ENCODE results near the gene SGO2.

SGO2 gene

GRCh38 chr2:200585730-200586643 is 60.0 kb downstream of the SGO2 start, which contains the start of gene AOX1:
AOX1 (plus strand) TSS chr2:200586014; CDS start chr2:200586109, 95 bp downstream.
- TF ChIP-seq POLR2A (IDR thresholded peaks at IDR 0.05; ENCODE audit: low read depth, low read length) = no peak
- TF ChIP-seq TAF1 (IDR thresholded peaks at IDR 0.05; ENCODE audit: borderline replicate concordance, low read depth, low read length) = no peak
- no peak for TF ChIP-seq POLR2AphosphoS5 (IDR thresholded peaks at IDR 0.05; ENCODE audit: low read depth, low read length)
- DNase-seq (ENCODE audit: insufficient read length) (peak; percentile 19), FAIRE-seq (no peak)

- TF ChIP-seq POLR2A (IDR thresholded peaks at IDR 0.05; ENCODE audit: low read depth, low read length) = no peak
- TF ChIP-seq POLR2AphosphoS5 (IDR thresholded peaks at IDR 0.05; ENCODE audit: low read depth, low read length) = no peak
- no peak for TF ChIP-seq TAF1 (IDR thresholded peaks at IDR 0.05; ENCODE audit: borderline replicate concordance, low read depth, low read length)
- DNase-seq (ENCODE audit: insufficient read length) (no peak), FAIRE-seq (no peak)
Observed at GRCh38 chr2:200586644-200586975, 60.6 kb downstream of the SGO2 start.

DNA sequence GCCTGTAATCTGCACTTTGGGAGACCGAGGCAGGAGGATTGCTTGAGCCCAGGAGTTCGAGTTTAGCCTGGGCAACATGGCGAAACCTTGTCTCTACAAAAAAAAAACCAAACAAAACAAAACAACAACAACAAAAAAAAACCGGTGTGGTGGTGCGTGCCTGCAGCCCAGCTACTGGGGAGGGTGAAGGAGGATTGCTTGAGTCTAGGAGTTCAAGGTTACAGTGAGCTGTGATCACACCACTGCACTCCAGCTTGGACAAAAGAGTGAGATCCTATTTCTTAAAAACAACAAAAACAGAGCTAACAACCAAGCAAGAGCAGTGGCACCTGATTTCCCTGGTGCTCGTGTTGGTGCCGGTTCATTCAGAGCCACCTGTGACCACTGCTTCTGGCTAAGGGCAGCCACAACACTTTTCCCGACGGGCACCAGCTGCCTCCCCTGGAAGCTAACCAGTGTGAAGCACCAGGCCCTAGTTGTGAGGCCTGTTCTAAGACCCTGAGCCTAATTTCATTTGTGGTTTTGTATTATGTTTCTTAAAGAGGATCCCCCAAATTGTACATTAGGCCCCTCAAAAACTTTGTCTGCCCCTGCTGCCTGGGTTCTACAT is 61.1 kb downstream of the SGO2 start:
- DNase-seq (ENCODE audit: insufficient read length) (no peak), FAIRE-seq (no peak)
- no peak for TF ChIP-seq POLR2A (IDR thresholded peaks at IDR 0.05; ENCODE audit: low read depth, low read length)
- no peak for TF ChIP-seq POLR2AphosphoS5 (IDR thresholded peaks at IDR 0.05; ENCODE audit: low read depth, low read length)
- TF ChIP-seq TAF1 (IDR thresholded peaks at IDR 0.05; ENCODE audit: borderline replicate concordance, low read depth, low read length) = no peak

- no peak for FAIRE-seq
- TF ChIP-seq POLR2AphosphoS5 (IDR thresholded peaks at IDR 0.05; ENCODE audit: low read depth, low read length) (no peak), POLR2A (IDR thresholded peaks at IDR 0.05; ENCODE audit: low read depth, low read length) (no peak), TAF1 (IDR thresholded peaks at IDR 0.05; ENCODE audit: borderline replicate concordance, low read depth, low read length) (no peak)
- DNase-seq (ENCODE audit: insufficient read length) = no peak
Observed at GRCh38 chr2:200588076-200588678, 62.2 kb downstream of the SGO2 start.

DNA sequence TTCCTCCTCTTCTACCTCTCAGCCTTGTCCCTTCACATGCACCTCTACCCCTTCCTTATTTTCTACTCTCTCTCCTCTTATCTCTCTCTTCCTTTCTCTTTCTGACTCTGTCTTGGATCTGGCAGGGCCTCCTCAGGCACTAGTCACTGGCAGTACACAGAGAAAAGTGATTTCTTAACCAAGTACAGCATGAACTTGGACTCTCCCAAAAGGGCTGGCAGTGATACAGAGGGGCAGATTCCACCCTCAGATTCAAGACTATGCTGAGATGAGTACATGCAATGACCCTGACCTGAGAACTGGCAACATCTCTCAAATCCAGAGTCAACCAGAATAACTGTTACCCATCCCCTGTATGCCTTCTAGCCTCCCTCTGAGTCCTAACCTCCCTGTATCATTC is 64.1 kb downstream of the SGO2 start:
- FAIRE-seq = no peak
- TF ChIP-seq POLR2A (IDR thresholded peaks at IDR 0.05; ENCODE audit: low read depth, low read length) (no peak), TAF1 (IDR thresholded peaks at IDR 0.05; ENCODE audit: borderline replicate concordance, low read depth, low read length) (no peak), POLR2AphosphoS5 (IDR thresholded peaks at IDR 0.05; ENCODE audit: low read depth, low read length) (no peak)
- no peak for DNase-seq (ENCODE audit: insufficient read length)

DNA sequence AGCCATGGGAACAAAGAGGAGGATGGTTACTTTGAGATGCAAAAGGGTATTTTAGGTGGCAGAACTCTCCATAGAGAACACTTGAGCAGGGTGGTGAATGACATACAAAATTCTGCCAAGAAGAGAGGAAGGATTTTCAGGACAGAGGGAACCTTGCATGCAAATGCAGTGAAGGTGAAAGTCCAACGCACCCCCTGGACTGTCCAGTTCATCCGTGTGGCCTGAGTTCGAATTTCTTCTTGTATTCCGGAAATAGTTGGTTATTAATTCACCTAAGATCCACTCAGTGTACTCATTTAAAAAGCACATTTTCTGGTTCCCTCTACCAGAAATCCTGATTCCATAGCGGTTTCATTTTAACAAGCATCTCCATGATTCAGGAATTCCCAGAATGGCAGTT is 65.3 kb downstream of the SGO2 start:
- no peak for DNase-seq (ENCODE audit: insufficient read length)
- TF ChIP-seq POLR2AphosphoS5 (IDR thresholded peaks at IDR 0.05; ENCODE audit: low read depth, low read length) = no peak
- TF ChIP-seq TAF1 (IDR thresholded peaks at IDR 0.05; ENCODE audit: borderline replicate concordance, low read depth, low read length) = no peak
- no peak for TF ChIP-seq POLR2A (IDR thresholded peaks at IDR 0.05; ENCODE audit: low read depth, low read length)
- no peak for FAIRE-seq

- no peak for FAIRE-seq
- DNase-seq (ENCODE audit: insufficient read length) = no peak
- TF ChIP-seq TAF1 (IDR thresholded peaks at IDR 0.05; ENCODE audit: borderline replicate concordance, low read depth, low read length) = no peak
- TF ChIP-seq POLR2AphosphoS5 (IDR thresholded peaks at IDR 0.05; ENCODE audit: low read depth, low read length) = no peak
- TF ChIP-seq POLR2A (IDR thresholded peaks at IDR 0.05; ENCODE audit: low read depth, low read length) = no peak
Observed at GRCh38 chr2:200592406-200593075, 66.5 kb downstream of the SGO2 start.

GRCh38 chr2:200593905-200594304 is 67.9 kb downstream of the SGO2 start:
- no peak for DNase-seq (ENCODE audit: insufficient read length)
- TF ChIP-seq POLR2AphosphoS5 (IDR thresholded peaks at IDR 0.05; ENCODE audit: low read depth, low read length) (no peak), POLR2A (IDR thresholded peaks at IDR 0.05; ENCODE audit: low read depth, low read length) (no peak), TAF1 (IDR thresholded peaks at IDR 0.05; ENCODE audit: borderline replicate concordance, low read depth, low read length) (no peak)
- FAIRE-seq = no peak

DNA sequence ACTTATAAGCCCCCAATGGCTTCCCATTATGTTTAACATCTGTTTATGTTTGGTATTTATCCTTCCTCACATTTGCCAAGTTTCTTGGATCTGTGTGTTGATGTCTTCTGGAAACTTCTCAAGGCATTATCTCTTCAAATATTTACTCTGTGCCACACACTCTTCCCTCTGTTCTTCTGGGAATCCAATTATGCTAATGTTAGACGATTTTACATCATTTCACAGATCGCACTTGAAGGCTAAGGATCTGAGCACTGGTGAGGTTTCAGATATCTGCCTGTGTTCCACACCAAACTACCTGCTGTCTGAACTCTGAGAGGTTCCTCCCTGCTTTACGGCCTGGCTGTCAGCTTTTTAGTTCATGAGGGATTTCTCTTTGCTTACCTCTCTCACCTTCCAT is 69.9 kb downstream of the SGO2 start:
- no peak for DNase-seq (ENCODE audit: insufficient read length)

GRCh38 chr2:200596774-200597570 is 71.0 kb downstream of the SGO2 start:
- TF ChIP-seq TAF1 (IDR thresholded peaks at IDR 0.05; ENCODE audit: borderline replicate concordance, low read depth, low read length) = no peak
- TF ChIP-seq POLR2A (IDR thresholded peaks at IDR 0.05; ENCODE audit: low read depth, low read length) = no peak
- no peak for TF ChIP-seq POLR2AphosphoS5 (IDR thresholded peaks at IDR 0.05; ENCODE audit: low read depth, low read length)
- DNase-seq (ENCODE audit: insufficient read length) (no peak), FAIRE-seq (no peak)

More for the DNA sequence above, 69.9 kb downstream of the SGO2 start:
- TF ChIP-seq POLR2AphosphoS5 (IDR thresholded peaks at IDR 0.05; ENCODE audit: low read depth, low read length) (no peak), POLR2A (IDR thresholded peaks at IDR 0.05; ENCODE audit: low read depth, low read length) (no peak), TAF1 (IDR thresholded peaks at IDR 0.05; ENCODE audit: borderline replicate concordance, low read depth, low read length) (no peak)
- FAIRE-seq = no peak

Measured in GM12892 (cell line).